NCI-H2171 treated with DMSO at 0.1 percent for 48 hours (cell line): ENCODE measurements around the gene SLC12A7.
"Not testable (repeated sequence)": the region's sequence is repeated elsewhere in the genome, so short reads cannot be mapped to it uniquely, and the experiment has no call there.

Source experiments
- DNase-seq: peaks from one replicate; lab custom pipeline; 2025; lab: John Stamatoyannopoulos, UW

Gene SLC12A7

GRCh38 chr5:1095990-1096363 lies 15.9 kb downstream of the SLC12A7 start:
- no peak for DNase-seq

DNA sequence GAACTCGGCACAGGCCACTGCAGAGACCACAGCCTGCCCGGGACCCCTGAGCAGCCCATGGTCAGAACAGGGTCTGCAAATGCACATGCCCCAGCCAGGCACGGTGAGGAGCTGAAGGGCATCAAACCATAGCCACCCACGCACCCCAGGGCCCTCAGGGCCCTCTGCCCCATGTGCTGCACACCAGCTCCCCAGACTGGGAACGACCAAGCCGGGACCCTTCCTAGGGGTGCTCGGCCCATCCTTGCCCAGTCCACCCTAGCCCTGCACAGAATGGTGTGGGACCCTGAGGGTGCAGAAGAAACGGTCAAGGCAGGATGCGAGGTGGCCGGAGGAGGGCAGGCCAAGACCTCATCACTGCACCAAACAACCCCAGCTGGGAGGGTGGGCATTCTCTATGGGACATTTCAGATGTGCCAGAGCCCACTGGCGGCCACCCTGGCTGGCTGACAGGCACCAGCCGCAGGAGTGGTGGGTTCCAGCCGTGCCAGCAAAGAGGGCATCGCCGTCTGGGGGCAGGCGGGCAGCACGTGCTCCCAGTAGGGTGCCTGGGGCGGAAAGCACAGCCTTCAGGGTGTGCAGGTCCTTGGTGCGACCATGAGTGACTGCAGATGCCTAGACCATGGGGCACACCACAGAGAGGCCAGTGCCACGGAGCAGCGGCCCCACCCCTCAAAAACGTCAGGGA lies 16.4 kb downstream of the SLC12A7 start:
- no peak for DNase-seq

- DNase-seq = no peak
Measured at GRCh38 chr5:1094670-1095190, 17.1 kb downstream of the SLC12A7 start.

GRCh38 chr5:1093361-1093760 lies 18.5 kb downstream of the SLC12A7 start:
- DNase-seq = no peak

DNA sequence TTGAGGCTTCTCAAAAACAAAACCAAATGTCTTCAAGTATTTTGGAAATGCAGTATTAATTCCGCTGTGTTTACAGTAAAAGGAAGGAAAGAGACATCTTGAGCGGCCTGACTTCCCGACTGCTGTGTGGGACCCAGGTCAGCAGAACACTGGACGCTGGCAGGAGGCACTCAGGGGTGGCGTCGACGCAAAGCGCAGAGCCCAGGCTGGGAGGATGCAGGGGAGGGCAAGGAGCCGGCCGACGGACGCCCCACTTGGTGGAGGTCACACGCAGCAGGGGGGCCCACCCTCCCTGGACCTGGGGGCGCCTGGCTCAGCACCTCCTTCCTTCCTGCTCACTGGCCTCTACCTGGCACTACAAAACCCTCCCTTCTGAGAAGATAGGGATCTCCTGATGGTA lies 19.7 kb downstream of the SLC12A7 start:
- DNase-seq = no peak

DNA sequence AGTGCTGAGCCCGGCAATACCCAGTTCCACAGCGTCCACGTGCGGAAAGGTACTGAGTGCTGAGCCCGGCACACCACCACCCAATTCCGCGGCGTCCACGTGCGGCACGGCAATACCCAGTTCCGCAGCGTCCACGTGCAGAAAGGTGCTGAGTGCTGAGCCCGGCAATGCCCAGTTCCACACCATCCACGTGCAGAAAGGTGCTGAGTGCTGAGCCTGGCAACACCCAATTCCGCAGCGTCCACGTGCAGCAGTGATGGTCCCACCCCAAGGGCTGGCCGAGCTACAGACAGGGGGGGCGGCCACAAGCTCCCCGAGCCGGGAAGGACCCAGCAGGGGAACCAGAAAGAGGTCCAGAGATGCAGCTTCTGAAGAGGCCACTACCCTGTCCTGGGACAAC lies 20.2 kb downstream of the SLC12A7 start:
- DNase-seq = no peak

- DNase-seq = no peak
Measured at GRCh38 chr5:1090538-1090937, 21.3 kb downstream of the SLC12A7 start.

GRCh38 chr5:1089621-1090040 lies 22.2 kb downstream of the SLC12A7 start:
- DNase-seq = no peak

- DNase-seq = peak; percentile 27
Measured at GRCh38 chr5:1089146-1089545, 22.7 kb downstream of the SLC12A7 start.

DNA sequence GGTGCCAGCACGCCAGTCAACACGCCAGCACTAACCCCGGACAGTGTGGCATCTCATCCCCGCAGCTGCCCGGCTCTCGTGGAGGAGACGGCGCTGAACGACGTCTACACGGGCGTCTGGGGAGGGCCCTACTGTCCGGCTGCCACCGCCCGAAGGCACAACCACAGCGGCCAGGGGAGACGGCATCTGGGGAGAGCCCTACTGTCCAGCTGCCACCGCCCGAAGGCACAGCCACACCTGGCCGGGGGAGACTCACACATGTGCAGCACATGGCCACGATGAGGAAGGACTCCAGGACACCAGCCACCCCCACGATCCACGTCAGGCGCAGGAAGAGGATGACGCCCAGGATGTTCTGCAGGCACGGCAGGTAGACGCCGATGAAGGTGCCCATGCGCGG lies 23.1 kb downstream of the SLC12A7 start:
- no peak for DNase-seq

- no peak for DNase-seq
Measured at GRCh38 chr5:1088031-1088430, 23.8 kb downstream of the SLC12A7 start.

DNA sequence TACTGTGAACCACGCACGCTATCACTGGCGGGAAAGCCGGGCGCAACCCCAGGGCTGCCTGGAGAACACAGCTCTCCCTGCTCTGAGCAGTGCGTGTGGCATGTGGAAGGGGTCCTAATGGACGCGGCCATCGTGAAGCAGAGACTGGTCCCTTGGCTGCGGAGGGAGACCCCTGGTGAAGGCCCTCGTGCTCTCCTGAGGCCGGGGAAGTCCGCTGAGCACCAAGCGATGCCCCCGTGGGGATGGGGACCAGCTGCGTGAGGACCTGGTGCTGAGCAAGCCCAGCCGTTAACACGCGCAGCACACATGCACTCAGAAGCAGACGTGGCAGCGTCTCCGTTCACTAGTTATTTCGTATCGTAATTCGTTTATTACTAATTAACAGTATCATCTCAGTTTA lies 24.4 kb downstream of the SLC12A7 start:
- DNase-seq = no peak

- DNase-seq = no peak
Measured at GRCh38 chr5:1086871-1087270, 25.0 kb downstream of the SLC12A7 start.

GRCh38 chr5:1086137-1086536 lies 25.7 kb downstream of the SLC12A7 start:
- no peak for DNase-seq

GRCh38 chr5:1085391-1085790 lies 26.5 kb downstream of the SLC12A7 start:
- DNase-seq = no peak

- no peak for DNase-seq
Measured at GRCh38 chr5:1083823-1084605, 27.8 kb downstream of the SLC12A7 start.

DNA sequence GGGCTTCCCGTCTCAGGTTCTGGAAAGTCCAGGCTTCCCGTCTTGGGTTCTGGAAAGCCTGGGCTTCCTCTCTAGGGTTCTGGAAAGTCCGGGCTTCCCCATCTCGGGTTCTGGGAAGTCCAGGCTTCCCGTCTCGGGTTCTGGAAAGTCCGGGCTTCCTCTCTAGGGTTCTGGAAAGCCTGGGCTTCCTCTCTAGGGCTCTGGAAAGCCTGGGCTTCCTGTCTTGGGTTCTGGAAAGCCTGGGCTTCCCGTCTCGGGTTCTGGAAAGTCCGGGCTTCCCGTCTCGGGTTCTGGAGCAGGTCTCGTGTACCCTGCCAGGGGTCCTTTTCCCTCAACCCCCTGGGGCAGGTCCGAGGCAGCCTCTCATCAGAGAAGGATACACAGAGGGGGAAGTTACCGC lies 28.8 kb downstream of the SLC12A7 start:
- DNase-seq = not testable (repeated sequence)

- no peak for DNase-seq
Measured at GRCh38 chr5:1081519-1081918, 30.3 kb downstream of the SLC12A7 start.

GRCh38 chr5:1080432-1080831 lies 31.4 kb downstream of the SLC12A7 start:
- no peak for DNase-seq

GRCh38 chr5:1079961-1080360 lies 31.9 kb downstream of the SLC12A7 start:
- no peak for DNase-seq

GRCh38 chr5:1079486-1079885 lies 32.4 kb downstream of the SLC12A7 start:
- no peak for DNase-seq

DNA sequence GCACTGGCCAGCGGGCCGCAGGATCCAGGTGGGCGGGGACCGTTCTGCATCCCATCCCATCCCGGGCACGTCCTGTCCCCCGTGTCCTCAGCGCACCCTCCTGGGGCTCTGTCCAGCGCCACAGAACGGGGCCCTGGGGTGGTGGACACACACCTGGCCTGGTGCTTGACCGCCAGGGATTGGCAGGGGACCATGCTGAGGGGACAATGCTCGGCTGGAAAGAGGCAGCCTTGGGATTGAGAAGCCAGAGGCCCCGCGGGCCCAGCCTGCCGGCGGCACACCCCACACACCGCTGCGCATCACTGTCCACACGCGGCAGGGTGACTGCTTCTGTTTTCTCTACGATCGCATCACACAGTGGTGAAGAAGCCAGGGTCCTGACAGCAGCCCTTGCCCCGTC lies 33.0 kb downstream of the SLC12A7 start:
- no peak for DNase-seq

DNA sequence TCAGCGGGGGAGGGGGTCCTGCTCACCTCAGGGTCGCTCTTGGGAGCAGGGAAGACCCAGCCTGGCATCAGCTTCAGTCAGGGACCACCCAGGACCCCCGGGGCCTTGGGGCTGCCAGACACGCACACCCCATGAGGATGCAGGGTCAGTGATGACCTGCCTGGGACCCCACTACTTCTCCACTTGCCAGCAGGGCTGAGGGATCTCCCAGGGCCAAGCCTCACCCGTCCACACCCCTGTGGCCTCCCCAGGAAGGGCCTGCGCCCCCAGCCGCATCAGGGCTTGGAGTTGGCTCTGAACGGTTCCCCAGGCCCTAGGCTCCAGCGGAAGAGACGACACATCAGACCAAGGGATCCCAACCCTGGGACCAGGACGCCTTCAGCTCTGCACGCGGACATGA lies 33.7 kb downstream of the SLC12A7 start:
- DNase-seq = no peak
